NCI-H1436 treated with DMSO at 0.1 percent for 48 hours (cell line): ENCODE measurements around the gene MFSD6L.

ENCODE experiments used
- DNase-seq: peaks from one replicate; lab custom pipeline; 2025; lab: John Stamatoyannopoulos, UW

The MFSD6L gene

DNA sequence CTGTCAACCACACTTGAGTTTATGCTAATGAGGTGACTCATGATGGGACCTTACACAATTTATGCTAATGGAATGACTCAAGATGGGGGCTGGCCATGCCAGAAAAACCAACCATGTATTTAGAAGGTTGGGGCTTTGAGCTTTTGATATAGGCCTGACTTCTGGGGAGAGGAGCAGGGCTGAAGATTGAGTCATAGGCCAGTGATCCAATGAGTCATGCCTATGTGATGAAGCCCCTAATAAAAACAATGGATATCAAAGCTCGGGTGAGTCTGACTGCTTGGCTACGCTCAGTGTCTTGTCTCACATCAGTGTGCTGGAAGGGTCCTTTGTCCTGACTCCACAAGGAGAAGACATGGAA is 7.3 kb downstream of the MFSD6L start:
- DNase-seq = no peak

DNA sequence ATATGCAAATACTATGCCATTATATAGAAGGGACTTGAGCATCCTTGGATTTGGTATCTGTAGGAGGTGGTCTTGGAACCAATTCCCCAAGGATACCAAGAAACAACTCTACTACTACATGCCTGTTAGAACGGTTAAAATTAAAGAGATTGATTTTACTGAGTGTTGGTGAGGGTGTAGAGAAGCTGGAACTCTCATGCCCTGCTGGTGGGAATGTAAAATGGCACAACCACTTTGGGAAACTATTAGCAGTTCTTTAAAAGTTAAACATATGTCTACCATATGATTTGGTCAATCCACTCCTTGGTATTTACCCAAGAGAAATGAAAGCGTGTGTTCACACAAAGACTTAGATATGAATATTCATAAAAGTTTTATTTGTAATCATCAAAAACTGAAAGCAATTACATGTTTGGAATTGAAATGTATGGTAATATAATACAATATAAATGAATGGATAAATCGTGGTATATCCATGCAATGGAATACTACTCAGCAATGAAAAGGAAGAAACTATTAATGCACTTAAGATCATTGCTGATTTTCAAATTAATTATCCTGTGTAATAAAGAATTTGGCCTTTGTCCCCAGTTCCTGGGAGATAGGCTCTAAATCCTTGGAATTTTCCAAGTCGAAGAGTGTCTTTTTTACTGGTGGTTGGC is 7.8 kb downstream of the MFSD6L start:
- DNase-seq = no peak

DNA sequence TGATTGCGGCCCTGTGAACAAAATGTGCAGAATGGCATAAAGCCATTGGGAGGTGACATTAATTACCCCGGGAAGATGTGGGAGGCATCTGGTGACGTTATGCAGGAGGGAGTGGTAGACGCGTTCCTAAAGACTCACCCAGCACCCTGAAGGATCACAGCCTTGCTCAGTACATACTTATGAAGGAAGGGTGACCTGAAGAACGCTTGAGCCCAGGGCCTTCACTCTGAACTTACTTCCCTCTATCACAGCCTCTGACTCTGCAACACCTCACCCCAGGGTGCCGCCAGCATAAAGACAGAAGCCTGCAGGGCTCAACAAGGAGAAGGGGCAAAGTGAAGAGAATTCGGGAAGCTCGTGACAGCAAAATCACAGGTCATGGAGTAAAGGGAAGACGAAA is 9.4 kb downstream of the MFSD6L start:
- DNase-seq = no peak

DNA sequence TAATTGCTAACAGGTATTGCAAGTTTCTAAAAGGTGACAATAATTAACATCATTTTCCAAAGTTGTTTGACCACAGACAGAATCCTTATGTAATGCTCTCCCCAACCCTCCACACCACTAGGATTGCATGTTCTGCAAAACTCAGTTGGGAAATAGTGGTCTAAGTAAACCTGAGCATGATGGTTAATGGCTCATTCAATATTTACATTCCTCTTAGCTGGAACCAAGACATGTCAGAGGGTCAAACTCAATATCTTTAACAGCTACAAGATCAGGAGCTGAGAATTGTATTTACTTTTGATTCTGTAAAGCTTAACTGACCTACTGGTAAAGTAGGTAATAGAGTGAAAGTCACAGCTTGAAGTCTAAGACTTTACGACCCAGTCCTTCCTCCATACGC is 10.2 kb downstream of the MFSD6L start:
- DNase-seq = no peak

DNA sequence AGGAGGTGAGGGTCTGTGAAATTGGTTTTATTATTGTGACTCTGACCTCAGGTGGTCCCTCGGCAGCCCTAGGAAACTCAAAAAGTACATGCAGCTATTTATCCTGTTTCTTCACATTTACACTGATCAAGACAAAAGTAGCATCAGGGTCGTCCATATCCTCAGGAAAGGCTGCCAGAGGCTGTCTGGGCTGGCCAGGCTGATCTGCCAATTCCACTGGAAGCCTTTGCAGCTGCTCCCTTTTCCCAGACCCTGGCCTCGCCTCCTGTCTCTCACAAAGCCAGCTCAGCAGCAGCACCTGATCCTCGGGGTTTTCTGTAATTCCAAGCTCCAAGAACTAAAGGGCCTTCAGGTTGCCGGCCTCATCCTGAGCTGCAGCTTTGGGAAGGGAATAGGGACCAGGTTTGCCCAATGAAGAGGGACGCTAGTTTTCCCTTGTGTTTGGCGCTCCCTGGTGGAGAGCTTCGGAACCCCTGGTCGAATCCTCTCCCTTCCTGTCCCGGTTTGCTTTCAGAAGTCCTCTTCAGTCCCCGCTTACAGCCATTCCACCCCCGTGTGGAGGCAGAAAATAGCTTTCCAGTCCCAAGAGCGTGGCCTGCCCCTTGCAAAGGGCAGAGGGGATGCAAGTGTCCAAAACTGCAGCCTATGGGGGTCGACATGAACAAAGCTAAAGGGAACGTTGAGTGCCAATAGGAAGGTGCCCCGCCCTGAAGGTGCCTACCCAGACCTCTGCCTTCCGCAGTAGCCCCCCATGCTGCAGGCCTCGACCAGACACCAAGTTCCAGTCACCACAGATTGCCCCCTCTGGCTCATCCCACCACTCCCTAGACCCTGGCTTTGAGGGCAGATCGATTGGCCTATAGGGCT is 13.4 kb downstream of the MFSD6L start:
- no peak for DNase-seq

DNA sequence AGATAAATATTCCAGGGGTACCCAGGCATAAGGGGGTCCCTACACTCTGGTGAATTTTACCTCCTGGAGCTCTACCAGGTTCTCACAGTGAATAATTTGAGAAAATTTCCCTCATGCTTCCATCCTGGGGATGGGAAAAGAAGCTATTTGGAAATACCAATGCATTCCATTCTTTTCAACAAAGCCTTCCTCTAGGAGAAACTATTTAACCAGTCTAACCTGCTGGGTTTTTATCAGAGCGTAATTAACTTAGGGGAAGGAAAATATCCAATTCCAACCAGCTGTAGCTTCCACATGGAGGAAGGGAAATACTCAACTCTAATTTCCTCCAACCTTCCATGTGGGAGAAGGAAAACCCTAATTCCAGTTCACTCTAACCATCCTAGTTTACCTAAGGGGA is 17.0 kb downstream of the MFSD6L start:
- no peak for DNase-seq

DNA sequence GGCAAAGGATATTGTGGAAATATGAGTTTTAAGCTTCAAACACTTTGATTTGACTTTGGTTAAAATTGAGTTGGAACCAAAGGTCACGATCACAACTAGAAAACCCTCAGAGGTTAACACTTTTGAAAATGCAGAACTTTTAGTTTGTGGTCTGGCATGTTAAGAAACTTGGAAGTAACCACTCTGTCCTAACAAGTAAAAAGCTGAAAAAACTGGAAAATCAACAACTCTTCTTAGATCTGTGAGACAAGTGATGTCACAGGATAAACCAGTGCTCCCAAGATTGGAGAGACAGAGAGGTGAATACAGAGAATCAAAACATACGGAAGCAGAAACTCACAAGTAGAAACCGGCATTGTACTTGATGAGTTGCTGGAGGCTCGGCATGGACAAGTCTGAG is 17.4 kb downstream of the MFSD6L start:
- no peak for DNase-seq

DNA sequence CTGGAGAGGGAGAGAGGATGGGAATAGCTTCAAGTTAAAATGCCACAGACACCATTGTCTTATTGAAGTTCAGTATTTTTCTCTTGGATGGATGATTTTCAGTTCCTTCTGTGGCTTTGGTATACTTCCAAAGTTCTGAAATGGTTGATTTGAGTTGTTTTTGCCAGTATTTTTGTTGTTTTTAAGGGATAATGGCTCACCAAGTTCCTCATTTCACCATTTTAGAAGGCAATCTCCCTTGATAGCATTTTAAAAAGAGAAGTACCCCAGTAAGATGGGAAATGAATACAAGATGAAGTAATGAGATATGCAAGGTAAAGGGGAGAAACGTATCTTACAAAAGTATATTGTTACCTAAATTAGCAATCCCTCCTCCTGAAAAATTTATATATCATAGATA is 22.3 kb downstream of the MFSD6L start:
- no peak for DNase-seq

DNA sequence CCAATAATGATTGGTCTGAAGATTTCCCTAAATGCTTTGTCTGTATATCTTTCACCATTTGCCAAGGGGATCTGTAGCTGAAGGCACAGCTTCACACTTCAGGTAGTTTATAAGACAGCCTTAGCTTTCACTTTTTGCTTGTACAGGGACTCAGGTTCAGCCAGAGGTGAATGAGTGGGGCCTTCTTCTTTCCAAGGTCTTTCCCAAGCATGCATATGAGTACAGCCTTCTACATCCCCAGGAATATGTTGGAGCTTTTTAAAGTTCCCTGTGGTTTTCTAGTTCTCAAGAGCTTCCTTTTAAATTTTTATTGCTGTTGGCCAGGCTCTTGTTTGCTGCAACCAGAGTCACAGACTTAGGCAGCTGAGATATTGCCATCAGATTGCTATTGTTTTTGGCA is 22.9 kb downstream of the MFSD6L start:
- DNase-seq = no peak

DNA sequence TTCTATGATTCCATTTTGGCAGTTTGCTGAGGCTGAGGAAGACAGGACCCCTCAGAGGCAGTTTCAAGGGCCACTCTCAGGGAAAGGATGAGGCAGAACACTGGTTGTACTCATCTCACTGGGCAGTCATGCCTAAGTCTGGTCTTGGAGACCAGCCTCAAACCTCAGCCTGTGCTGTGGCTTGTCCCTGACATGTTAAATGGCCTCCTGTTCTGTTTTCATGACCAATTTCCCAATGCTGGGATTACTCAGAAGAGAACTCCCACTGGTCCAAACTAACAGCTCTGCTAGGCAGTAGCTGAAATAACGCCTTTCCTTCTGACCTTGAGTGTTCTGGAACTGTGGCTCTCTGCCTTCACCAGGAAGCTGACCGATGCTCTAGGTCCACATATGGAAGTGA is 32.4 kb downstream of the MFSD6L start:
- DNase-seq = no peak

DNA sequence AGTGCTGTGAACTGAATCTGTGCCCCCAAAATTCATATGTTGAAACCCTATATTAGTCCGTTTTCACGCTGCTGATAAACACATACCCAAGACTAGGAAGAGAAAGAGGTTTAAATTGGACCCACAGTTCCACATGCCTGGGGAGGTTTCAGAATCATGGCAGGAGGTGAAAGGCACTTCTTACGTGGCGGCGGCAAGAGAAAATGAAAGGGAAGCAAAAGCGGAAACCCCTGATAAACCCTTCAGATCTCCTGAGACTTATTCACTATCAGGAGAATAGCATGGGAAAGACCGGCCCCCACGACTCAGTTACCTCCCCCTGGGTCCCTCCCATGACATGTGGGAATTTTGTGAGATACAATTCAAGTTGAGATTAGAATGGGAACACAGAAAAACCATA is 37.2 kb downstream of the MFSD6L start:
- no peak for DNase-seq

DNA sequence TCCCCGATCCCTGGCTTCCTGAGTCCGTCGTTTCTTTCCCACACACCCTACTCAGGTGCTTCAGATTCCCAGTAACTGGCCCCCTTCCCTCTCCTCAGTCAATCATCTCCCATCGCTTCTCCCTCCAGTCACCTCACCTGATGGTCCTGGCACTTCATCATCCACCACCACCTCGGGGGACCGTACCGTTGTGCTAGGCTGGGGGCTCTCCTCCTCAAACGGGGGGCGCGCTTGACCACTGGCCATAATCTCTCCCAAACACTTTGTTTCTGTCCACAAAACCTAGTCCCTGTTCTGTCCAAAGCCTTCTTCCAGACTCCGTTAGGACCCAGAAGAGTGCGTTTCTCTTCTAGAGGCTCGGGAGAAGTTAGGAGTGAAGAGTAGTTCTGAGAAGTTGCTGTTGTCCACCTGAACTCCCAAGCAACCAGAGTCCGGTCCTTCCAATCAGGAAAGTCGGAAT is 41.0 kb downstream of the MFSD6L start, which contains the start of gene SPDYE4:
Gene SPDYE4 (minus strand): TSS at position 410 of the 460 bp plus-strand sequence. CDS start 164 bp downstream, at position 246.
- no peak for DNase-seq

DNA sequence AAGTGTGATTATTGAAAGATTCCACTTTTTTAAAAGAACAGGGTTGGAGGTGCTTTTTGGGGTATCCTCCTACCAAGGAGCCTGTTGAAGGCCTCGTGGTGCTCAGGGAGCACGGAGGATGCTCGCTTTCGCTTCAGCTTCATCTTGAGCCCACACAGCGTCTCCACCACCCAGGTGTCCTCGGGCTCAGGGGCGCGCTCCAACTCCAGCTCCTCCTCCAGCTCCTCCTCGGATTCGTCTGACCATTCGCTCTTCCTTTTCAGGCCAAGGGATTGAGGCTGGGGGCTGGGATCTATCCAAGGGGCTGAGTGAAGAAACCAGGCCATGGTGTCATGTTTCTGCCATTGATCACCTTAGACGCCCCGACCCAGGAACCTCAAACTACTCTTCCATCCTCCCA is 42.0 kb downstream of the MFSD6L start:
- DNase-seq = no peak

DNA sequence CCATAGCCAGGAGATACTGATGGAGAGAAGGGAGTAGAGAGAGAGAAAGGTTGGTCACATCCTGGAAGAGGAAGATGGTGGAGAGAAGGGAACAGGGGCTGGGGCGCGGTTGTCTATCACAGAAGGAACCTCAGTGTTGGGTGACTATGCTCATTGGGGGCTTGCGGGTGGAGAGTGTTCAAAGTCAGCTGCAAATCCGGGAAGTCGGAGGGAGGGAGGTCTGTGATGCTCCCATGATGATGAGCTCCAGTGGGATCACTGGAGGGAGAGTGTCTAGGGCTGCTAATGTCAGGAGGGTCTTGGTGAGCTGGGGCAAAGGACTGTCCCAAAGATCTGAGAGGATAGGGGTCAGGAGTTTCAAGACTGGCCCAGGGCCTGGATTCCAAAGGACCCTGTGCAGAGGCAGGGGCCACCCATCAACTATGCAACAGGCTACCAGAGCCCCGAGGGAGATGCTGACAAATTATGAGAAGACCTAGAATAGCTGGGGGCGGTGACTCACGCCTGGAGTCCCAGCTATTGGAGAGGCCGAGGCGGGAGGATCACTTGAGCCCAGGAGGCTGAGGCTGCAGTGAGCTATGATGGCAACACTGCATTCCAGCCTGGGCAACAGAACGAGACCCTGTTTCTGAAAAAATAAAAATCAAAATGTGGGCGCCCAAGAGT is 43.4 kb downstream of the MFSD6L start:
- DNase-seq = no peak

DNA sequence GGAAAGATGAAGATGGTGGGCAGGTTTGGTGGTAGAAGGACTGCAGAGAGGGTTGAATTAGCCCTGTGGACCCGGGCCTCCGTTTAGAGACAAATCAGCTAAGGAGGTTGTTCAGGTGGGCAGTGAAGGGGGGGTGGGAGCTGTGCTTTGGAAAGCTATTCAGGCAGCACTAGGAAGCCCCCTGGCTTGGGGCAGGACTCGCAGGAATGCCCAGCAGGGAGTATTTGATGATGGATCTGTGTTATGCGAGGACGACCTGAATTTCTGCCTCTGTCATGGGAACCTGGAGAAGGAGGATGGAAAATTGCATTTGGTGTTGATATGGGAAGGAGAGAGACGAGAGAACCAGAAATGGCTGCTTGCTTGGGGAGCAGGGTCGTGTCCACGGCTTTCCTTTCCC is 44.3 kb downstream of the MFSD6L start:
- no peak for DNase-seq

DNA sequence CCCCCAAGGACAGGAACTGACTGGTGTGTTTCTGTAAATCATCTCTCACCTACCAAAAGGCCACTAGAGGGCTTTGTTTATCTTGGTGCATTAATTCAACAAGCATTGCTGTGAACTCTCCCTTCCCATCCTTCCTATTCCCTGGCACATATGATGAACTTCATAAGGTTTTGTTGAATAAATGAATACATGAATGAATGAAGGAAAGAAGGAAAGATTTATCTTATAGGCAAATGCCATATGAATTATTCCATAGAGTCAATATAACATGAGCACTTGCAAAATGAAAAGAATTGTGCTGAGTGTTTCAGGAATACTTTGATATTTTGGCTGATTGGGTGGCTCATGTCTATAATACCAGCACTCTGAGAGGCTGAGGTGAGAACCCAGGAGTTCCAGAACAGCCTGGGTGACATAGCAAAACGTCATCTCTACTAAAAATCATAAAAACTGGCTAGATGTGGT is 45.2 kb downstream of the MFSD6L start:
- DNase-seq = no peak

DNA sequence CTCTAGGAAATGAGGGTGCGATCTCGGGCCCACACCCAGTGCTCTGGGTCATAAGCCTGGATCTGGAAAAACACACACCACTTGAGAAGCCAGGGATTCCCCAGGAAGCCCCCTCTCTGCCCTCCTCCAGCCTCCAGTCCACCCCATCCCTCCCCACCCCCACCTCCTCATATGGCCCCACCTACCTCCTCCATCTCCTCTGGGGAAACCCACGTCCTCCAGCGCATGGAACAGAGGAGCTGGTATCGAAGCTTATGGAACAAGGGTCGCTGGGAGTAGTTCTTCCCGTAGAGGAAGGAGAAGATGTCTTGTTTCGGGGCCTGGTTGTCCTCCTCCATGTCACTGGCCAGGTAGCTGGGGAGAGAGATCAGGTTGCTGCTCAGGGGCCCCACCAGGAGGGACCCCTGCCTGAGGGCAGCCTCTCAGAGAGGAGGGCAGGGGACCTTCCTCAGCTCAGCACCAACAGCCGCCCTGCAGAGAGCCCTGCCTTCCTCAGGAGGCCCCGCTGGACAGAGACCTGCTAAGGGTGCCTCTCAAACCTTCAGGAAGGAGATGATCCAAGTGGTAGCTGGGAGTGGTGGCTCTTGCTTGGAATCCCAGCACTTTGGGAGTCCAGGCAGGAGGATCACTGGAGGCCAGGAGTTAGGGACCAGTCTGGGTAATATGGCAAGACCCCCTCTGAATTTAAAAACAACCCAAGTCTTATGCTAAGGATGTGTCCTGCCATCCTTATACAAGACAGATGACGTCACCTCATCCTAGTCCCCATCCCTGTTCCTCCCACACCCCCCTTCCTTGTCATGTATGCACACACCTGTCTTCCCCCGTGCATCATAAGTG is 45.8 kb downstream of the MFSD6L start:
- no peak for DNase-seq

DNA sequence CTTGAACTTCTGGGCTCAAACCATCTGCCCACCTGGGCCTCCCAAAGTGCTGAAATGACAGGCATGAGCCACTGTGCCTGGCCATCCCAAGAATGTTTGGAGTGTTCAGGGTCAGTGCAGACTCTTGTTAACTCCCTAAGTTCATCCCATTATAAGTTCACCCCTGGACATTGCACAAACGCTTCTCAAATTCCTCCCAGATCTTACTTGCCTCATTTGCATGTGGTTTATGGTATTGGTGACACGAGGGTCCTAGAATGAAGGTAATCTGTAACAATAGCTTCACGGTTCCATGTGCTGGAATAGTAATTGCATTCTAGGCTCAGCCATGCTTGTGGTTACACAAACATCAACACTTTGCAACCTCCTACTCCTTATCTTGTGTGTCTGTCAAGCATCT is 49.5 kb downstream of the MFSD6L start:
- DNase-seq = no peak

DNA sequence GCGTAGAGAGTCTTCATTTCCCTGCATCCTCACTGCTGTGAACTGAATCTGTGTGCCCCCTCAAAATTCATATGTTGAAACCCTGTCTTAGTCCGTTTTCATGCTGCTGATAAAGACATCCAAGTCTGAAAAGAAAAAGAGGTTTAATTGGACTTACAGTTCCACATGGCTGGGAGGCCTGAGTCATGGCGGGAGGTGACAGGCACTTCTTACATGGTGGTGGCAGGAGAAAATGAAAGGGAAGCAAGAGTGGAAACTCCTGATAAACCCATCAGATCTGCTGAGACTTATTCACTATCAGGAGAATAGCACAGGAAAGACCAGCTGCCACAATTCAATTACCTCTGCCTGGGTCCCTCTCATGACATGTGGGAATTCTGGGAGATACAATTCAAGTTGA is 51.4 kb downstream of the MFSD6L start:
- DNase-seq = no peak
